Measurements from ENCODE around the gene RBMS1. TPM values are rescaled to one million over a fixed set of nuclear protein-coding genes. Genes with fewer than 3 reads are reported as not detected.

Gene RBMS1
- total RNA-seq, 2 donors from 2014 or later, result 18.8 to 22.8 TPM

DNA sequence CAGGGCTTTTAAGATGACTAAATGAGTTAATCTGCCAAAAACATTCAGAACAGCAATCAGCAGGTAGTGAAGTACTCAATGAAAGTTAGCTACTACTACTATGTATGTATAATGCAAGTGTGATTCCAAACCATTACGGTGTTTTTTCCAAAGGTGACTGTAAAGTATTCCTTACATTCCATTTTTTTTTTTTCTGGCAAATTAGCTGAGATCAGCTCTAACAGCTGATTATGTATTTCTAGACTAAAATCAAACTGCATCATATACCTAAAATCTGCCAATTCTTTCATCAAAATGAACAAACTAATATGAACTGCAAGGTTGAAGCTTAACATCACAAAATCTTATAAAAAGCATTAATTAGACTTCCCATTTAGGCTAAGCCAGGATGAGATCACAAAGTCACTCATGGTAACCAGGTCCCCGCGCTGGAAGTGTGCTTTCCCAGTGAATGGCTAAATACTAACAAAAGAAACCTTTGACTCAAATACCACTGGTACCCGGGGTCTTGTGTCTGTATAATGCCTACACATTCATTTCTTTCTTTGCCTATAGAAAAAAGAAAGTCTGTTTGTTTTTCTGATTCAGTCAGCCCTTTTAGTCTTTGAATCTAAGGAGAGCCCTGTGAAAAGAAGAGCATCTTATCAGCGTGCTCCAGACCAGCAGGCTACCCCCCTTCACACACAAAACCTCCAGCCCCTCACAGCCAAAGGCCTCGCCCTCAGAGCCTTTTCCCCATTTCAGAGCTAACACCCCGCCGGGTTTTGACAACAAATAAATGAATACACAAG is 88.3 kb downstream of the RBMS1 start:
- H3K4me1 ChIP-seq (replicated peaks), result no peaks in the 10 kb centered on the region
- no peaks in the 10 kb centered on the region for H3K9me3 ChIP-seq
- no peaks in the 10 kb centered on the region for H3K36me3 ChIP-seq
- no peak for DNase-seq (ENCODE audit: low spot score)
- TF ChIP-seq POLR2AphosphoS5 (IDR thresholded peaks at IDR 0.05) (no peak), POLR2A (IDR thresholded peaks at IDR 0.05) (no peak)
- TF ChIP-seq, protein P1, sequence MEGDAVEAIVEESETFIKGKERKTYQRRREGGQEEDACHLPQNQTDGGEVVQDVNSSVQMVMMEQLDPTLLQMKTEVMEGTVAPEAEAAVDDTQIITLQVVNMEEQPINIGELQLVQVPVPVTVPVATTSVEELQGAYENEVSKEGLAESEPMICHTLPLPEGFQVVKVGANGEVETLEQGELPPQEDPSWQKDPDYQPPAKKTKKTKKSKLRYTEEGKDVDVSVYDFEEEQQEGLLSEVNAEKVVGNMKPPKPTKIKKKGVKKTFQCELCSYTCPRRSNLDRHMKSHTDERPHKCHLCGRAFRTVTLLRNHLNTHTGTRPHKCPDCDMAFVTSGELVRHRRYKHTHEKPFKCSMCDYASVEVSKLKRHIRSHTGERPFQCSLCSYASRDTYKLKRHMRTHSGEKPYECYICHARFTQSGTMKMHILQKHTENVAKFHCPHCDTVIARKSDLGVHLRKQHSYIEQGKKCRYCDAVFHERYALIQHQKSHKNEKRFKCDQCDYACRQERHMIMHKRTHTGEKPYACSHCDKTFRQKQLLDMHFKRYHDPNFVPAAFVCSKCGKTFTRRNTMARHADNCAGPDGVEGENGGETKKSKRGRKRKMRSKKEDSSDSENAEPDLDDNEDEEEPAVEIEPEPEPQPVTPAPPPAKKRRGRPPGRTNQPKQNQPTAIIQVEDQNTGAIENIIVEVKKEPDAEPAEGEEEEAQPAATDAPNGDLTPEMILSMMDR (IDR thresholded peaks at IDR 0.05), result no peak
- no peak overlapping the region for H3K4me3 ChIP-seq
- intact Hi-C loops (cut with DNase I), result loop anchor here (5.0 kb wide), 2 partner anchors 87 to 133 kb away; partner anchors contain the start of gene RBMS1
- WGBS, result 52% methylated on average over 8 of the region's 8 CpGs
- H3K27ac ChIP-seq, result no peak overlapping the region
- H3K27me3 ChIP-seq (replicated peaks; ENCODE audit: insufficient read depth), result no peaks in the 10 kb centered on the region

DNA sequence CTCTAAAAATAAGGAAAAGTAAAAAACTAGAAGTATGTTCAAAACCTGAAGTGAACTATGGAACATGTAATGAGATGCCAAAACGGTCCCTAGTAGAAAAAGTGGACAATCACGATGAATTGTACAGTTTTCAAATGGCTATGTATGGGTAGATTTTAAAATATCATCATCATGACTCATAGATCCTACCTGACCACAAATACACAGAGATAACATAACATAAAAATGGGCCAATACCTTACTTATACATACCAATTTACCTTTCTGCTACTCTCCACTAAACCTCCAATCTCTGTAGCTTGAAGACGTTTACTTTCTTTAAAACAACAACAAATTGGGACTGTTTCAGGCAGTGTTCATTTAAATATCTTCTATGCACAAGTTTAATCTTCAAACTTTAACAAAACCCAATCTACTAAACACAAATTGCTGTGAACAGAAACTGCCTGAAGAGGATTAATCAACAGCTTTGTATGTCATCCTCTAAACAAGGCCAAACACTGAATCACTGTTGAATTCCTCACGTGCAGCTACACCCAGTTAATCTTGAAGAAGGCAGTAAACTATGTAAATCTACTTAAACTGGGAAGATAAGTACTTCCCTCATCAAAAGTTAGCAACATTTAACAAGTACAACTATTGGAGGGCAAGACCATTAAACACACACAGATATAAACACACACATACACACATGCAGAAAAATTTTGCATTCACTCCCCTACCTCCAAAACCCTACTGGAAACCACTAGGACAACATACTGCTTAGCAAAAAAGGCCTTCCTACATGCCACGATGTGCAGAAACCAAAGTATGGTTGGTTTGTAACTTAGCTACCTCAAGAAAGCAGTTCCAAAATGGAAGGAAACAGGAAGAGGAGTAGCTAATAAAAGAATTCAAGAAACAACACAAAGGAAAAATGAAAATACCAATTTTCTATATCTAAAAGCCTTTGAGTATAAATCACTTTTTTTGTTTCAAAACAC is 90.3 kb downstream of the RBMS1 start:
- H3K27ac ChIP-seq, result no peak overlapping the region
- H3K4me3 ChIP-seq, result no peak overlapping the region
- 70% methylated on average over 5 of the region's 5 CpGs for WGBS
- DNase-seq (ENCODE audit: low spot score), result no peak
- H3K36me3 ChIP-seq, result no peaks in the 10 kb centered on the region
- intact Hi-C loops (cut with DNase I), result no loop called here
- no peaks in the 10 kb centered on the region for H3K9me3 ChIP-seq
- no peaks in the 10 kb centered on the region for H3K4me1 ChIP-seq (replicated peaks)
- TF ChIP-seq, protein P1 (IDR thresholded peaks at IDR 0.05), result no peak
- TF ChIP-seq POLR2A (IDR thresholded peaks at IDR 0.05) (no peak), POLR2AphosphoS5 (IDR thresholded peaks at IDR 0.05) (no peak)
- H3K27me3 ChIP-seq (replicated peaks; ENCODE audit: insufficient read depth), result no peaks in the 10 kb centered on the region

DNA sequence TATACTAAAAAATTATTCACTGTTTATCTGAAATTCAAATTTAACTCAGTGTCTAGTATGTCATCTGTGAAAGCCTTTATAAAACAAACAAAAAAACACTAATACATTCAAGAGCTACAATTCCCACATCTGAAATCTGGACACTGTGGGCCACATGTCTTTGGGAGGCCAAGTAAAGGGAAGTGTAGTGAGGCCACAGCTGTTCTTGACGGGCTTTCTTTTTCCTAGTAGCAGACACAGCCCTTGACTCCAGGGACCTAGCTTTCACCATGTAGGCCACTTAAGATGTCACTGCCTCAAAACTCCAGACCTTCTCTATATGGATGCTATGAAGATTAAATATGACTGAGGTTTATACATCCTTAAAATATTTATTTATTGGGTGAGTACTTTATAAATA is 91.1 kb downstream of the RBMS1 start:
- intact Hi-C loops (cut with DNase I), result no loop called here
- H3K4me3 ChIP-seq, result no peak overlapping the region
- H3K4me1 ChIP-seq (replicated peaks), result no peaks in the 10 kb centered on the region
- no peaks in the 10 kb centered on the region for H3K36me3 ChIP-seq
- TF ChIP-seq POLR2AphosphoS5 (IDR thresholded peaks at IDR 0.05), result no peak
- TF ChIP-seq, protein P1 (IDR thresholded peaks at IDR 0.05), result no peak
- no peak for TF ChIP-seq POLR2A (IDR thresholded peaks at IDR 0.05)
- no peaks in the 10 kb centered on the region for H3K9me3 ChIP-seq
- 94% methylated on average over 1 of the region's 1 CpG for WGBS
- no peak overlapping the region for H3K27ac ChIP-seq
- DNase-seq (ENCODE audit: low spot score), result no peak
- H3K27me3 ChIP-seq (replicated peaks; ENCODE audit: insufficient read depth), result no peaks in the 10 kb centered on the region

DNA sequence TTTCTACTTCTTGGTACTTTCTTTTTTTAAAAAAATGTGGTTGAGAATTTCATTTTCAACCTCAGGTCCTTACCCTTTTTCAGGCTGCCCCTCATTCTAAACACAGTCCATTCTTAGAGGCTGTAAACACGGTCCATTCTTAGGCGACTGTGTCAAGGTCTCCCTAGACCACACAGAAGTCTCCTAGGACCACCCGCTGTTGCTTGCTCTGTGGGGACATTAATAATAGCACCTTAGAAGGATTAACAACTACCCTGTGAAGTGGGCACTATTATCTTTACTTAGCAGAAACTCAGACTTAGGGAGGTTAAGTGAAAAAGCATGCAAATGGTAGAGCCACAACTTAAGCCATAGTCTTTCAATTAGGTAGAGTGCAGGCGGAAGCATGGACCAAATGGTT is 91.7 kb downstream of the RBMS1 start:
- DNase-seq (ENCODE audit: low spot score), result no peak
- TF ChIP-seq, protein P1 (IDR thresholded peaks at IDR 0.05), result no peak
- TF ChIP-seq POLR2A (IDR thresholded peaks at IDR 0.05), result no peak
- no peak for TF ChIP-seq POLR2AphosphoS5 (IDR thresholded peaks at IDR 0.05)
- Histone ChIP-seq H3K27ac (no peak overlapping the region), H3K4me3 (no peak overlapping the region), H3K36me3 (no peaks in the 10 kb centered on the region), H3K27me3 (replicated peaks; ENCODE audit: insufficient read depth) (no peaks in the 10 kb centered on the region), H3K9me3 (no peaks in the 10 kb centered on the region), H3K4me1 (replicated peaks) (no peaks in the 10 kb centered on the region)
- intact Hi-C loops (cut with DNase I), result no loop called here
- 98% methylated on average over 4 of the region's 4 CpGs for WGBS
